GM12878 (cell line): ENCODE data around the gene PLA2G6. TPM values are rescaled to one million over a fixed set of nuclear protein-coding genes. Genes with fewer than 3 reads are reported as not detected.

ENCODE experiments used
- ATAC-seq: fragments of 200-7000 bp; cut with Tn5 transposase; 3 replicates; pipeline ENCODE4 v1.9.1; 2020; ENCODE audit warnings: mild to moderate bottlenecking, moderate library complexity
- BruUV-seq: library from RNA; stranded (reverse); fragments of 400-500 nt; replicated peaks from 2 replicates; lab custom pipeline; 2021; lab: Mats Ljungman, UMichigan
- CTCF ChIA-PET: fragments of 300-600 bp; sonication (Branson Sonifier 250); formaldehyde crosslinking; extraction: SDS; loops from one replicate; lab custom pipeline; 2021; ENCODE audit warnings: inconsistent platforms; lab: Yijun Ruan, JAX
- POLR2A ChIA-PET: fragments of 350-600 bp; formaldehyde crosslinking; extraction: SDS; loops from one replicate; lab custom pipeline; 2021; ENCODE audit warnings: inconsistent platforms; lab: Charles Lee
- RAD21 ChIA-PET: fragments of 300-600 bp; sonication (Branson Sonifier 250); formaldehyde crosslinking; loops from one replicate; lab custom pipeline; 2023; ENCODE audit warnings: antibody characterized with exemption; ENCODE audit not compliant: unreplicated experiment; lab: Charles Lee
- SMC1A ChIA-PET: fragments of 300-600 bp; sonication (Branson Sonifier 250); formaldehyde crosslinking; loops from one replicate; lab custom pipeline; 2023; ENCODE audit not compliant: unreplicated experiment, uncharacterized antibody; lab: Charles Lee
- DNase-seq: peaks from one replicate; pipeline ENCODE4 v3.0.0-alpha.2; 2011; ENCODE audit warnings: low read depth, low spot score
- FAIRE-seq: peaks from 3 replicates; lab custom pipeline; 2011; peaks lifted over from hg19 to GRCh38; lab: Jason Lieb, UNC
- H2AFZ ChIP-seq: 2 replicates; pipeline ENCODE4 v1.6.0; 2011; ENCODE audit warnings: low read depth, low read length, control low read depth; ENCODE audit not compliant: control insufficient read depth
- H3K27ac ChIP-seq: 2 replicates; pipeline ENCODE4 v1.5.1; 2011; ENCODE audit warnings: control low read depth; ENCODE audit not compliant: control insufficient read depth, insufficient read depth
- H3K27me3 ChIP-seq, 2 experiments: replicated peaks in 1 of 2; 2 replicates each; pipeline versions ENCODE4 v1.6.0 to v1.6.1; 2011; ENCODE audit warnings: low read length in 1 of 2; ENCODE audit not compliant: control insufficient read depth in 2 of 2, insufficient read depth in 2 of 2
- H3K36me3 ChIP-seq, 2 experiments: 2 replicates each; pipeline ENCODE4 v1.5.1; 2011; ENCODE audit warnings: low read length in 1 of 2; ENCODE audit not compliant: control insufficient read depth in 2 of 2, insufficient read depth in 2 of 2
- H3K4me1 ChIP-seq: 2 replicates; pipeline ENCODE4 v1.6.1; 2011; ENCODE audit warnings: mild to moderate bottlenecking, low read length, moderate library complexity, mixed read lengths; ENCODE audit not compliant: control insufficient read depth, insufficient read depth
- H3K4me2 ChIP-seq: 2 replicates; pipeline ENCODE4 v1.6.0; 2011; ENCODE audit warnings: control low read depth; ENCODE audit not compliant: control insufficient read depth, insufficient read depth
- H3K4me3 ChIP-seq: fragments of 200-600 bp; sonication (generic); 2 replicates; pipeline ENCODE4 v1.5.1; 2016
- H3K79me2 ChIP-seq: 2 replicates; pipeline ENCODE4 v1.6.0; 2011; ENCODE audit warnings: low read length; ENCODE audit not compliant: control insufficient read depth, insufficient read depth
- H3K9ac ChIP-seq: 2 replicates; pipeline ENCODE4 v1.8.0; 2011; ENCODE audit warnings: low read length, control low read depth, mixed read lengths; ENCODE audit not compliant: control insufficient read depth, insufficient read depth
- H3K9me3 ChIP-seq: replicated peaks from 3 replicates; pipeline ENCODE4 v1.5.1; 2011; ENCODE audit warnings: mild to moderate bottlenecking, low read length; ENCODE audit not compliant: control insufficient read depth, insufficient read depth
- H4K20me1 ChIP-seq: 2 replicates; pipeline ENCODE4 v1.6.0; 2011; ENCODE audit not compliant: control insufficient read depth, insufficient read depth
- CEBPB ChIP-seq, 2 experiments: fragments of 150-350 bp in 1 of 2; IDR thresholded peaks; 2 replicates each; pipeline ENCODE4 v1.6.1; 2012 to 2014; ENCODE audit warnings: low read depth in 2 of 2, low read length in 2 of 2, borderline replicate concordance in 1 of 2, inconsistent platforms in 1 of 2
- EGR1 ChIP-seq, 2 experiments: IDR thresholded peaks; 1 replicate in 1 of 2; 2 replicates in 1 of 2; pipeline ENCODE4 v1.6.1; 2011 to 2012; ENCODE audit warnings: low read depth in 2 of 2, low read length in 2 of 2, borderline replicate concordance in 1 of 2, mild to moderate bottlenecking in 1 of 2, moderate library complexity in 1 of 2
- MYB ChIP-seq: fragments of 150-350 bp; IDR thresholded peaks from 2 replicates; pipeline ENCODE4 v1.6.1; 2014; ENCODE audit warnings: mild to moderate bottlenecking, low read depth, low read length, borderline replicate concordance
- NFYB ChIP-seq: IDR thresholded peaks from 2 replicates; pipeline ENCODE4 v1.6.1; 2011; ENCODE audit warnings: low read depth, mild to moderate bottlenecking, low read length, improper control_type of control experiment, moderate library complexity; ENCODE audit not compliant: insufficient read depth
- NRF1 ChIP-seq: conservative IDR thresholded peaks from 2 replicates; pipeline ENCODE4 v1.6.1; 2011; ENCODE audit warnings: mild to moderate bottlenecking, low read depth, low read length, improper control_type of control experiment
- RAD21 ChIP-seq: IDR thresholded peaks from 2 replicates; pipeline ENCODE4 v1.6.1; 2011; ENCODE audit warnings: mild to moderate bottlenecking, low read depth, low read length, moderate library complexity; ENCODE audit not compliant: insufficient read depth
- SMC3 ChIP-seq: IDR thresholded peaks from 2 replicates; pipeline ENCODE4 v1.6.1; 2011; ENCODE audit warnings: low read length, improper control_type of control experiment, borderline replicate concordance
- ZBTB4 ChIP-seq: fragments of 450-650 bp; formaldehyde crosslinking; IDR thresholded peaks from 2 replicates; pipeline ENCODE4 v1.4.0; 2022; ENCODE audit warnings: mild to moderate bottlenecking, moderate library complexity
- ZNF24 ChIP-seq: fragments of 450-650 bp; IDR thresholded peaks from 2 replicates; pipeline ENCODE4 v1.6.1; 2017; ENCODE audit warnings: antibody characterized with exemption, mild to moderate bottlenecking
- ZZZ3 ChIP-seq: IDR thresholded peaks from 2 replicates; pipeline ENCODE4 v1.6.1; 2011; ENCODE audit warnings: low read depth; ENCODE audit not compliant: control insufficient read depth, insufficient read length
- WGBS: methylation state at CpG from one replicate; pipeline ENCODE4 v1.1.6; 2016; ENCODE audit warnings: low lambda C conversion rate; ENCODE audit not compliant: insufficient replicate concordance, insufficient coverage; ENCODE audit errors: missing lambda C conversion rate; 5-methylcytosine and 5-hydroxymethylcytosine counted together
- in situ Hi-C: fragments of 300-500 bp; cut with MboI; formaldehyde crosslinking; loops from 9 replicates; pipeline ENCODE4 v1.14.3; 2018; ENCODE audit warnings: mixed read lengths
- intact Hi-C: fragments of 100-400 bp; cut with micrococcal nuclease; formaldehyde crosslinking; loops from one replicate; pipeline ENCODE4 v1.14.2; 2022; ENCODE audit not compliant: unreplicated experiment
- polyA plus RNA-seq, 11 experiments: library from polyadenylated mRNA; depleted of rRNA in 4 of 11; unstranded in 6 of 11; stranded (reverse) in 5 of 11; fragments of >200 nt; fragmentation: Nextera tagmentation in 4 of 11; fragmentation: Illumina TruSeq in 1 of 11; extraction: Ambion mirVana in 4 of 11; extraction: Trizol in 1 of 11; gene quantifications; 1 replicate in 1 of 11; 2 replicates in 10 of 11; pipeline versions ENCODE4 v1.2.1 to v1.2.3, GENCODE V29; 2011 to 2016; ENCODE audit warnings: inconsistent platforms in 2 of 11, missing spikeins in 2 of 11, low read depth in 1 of 11
- total RNA-seq, 4 experiments: library from RNA; depleted of rRNA in 3 of 4; stranded (reverse); fragments of >200 nt in 3 of 4; fragmentation: Illumina TruSeq in 1 of 4; extraction: Trizol in 1 of 4; gene quantifications; 2 replicates each; pipeline versions ENCODE4 v1.2.1 to v1.2.3, GENCODE V29; 2013 to 2021

PLA2G6 gene
- total and polyA plus RNA-seq, 10 of the 15 experiments (the other 5 are each of a cell fraction or from before 2014, with no cell fraction given): 0.15 to 42.2 (median 15.8) TPM

- TF ChIP-seq ZZZ3 (no peak), SMC3 (no peak), NRF1 (no peak)
Measured at GRCh38 chr22:38077096-38077495, 104.5 kb downstream of the PLA2G6 start (continued).

- Histone ChIP-seq H3K4me2 (no peak overlapping the region), H3K9ac (no peak overlapping the region), H3K27ac (no peak overlapping the region), H3K36me3 (no peaks in the 10 kb centered on the region), H4K20me1 (no peaks in the 10 kb centered on the region), H3K79me2 (no peaks in the 10 kb centered on the region), H3K9me3 (no peaks in the 10 kb centered on the region), H3K27me3 (no peaks in the 10 kb centered on the region; a peak in 2 of 4 replicates), H3K4me3 (no peak overlapping the region), H2AFZ (no peak overlapping the region), H3K4me1 (no peaks in the 10 kb centered on the region)
- no peak for ATAC-seq
- BruUV-seq: no TSS peak
- ChIA-PET CTCF (no interaction called here), RAD21 (no interaction called here), SMC1A (no interaction called here), POLR2A (no interaction called here)
- 65% methylated on average over 3 of the region's 13 CpGs for WGBS
- TF ChIP-seq MYB: no peak
- TF ChIP-seq NRF1: no peak
- no peak for TF ChIP-seq CEBPB (IDR thresholded peaks at IDR 0.05; ENCODE audit: borderline replicate concordance in 1 of 2, low read depth in 2 of 2, low read length in 2 of 2)
- no peak for TF ChIP-seq NFYB
- TF ChIP-seq ZBTB4: no peak
- no peak for TF ChIP-seq EGR1 (IDR thresholded peaks at IDR 0.05; ENCODE audit: borderline replicate concordance in 1 of 2, low read depth in 2 of 2, low read length in 2 of 2)
- TF ChIP-seq RAD21: no peak
- TF ChIP-seq ZNF24: no peak
- FAIRE-seq: no peak
- no peak for DNase-seq
- intact Hi-C loops (no loop called here), in situ Hi-C loops (no loop called here)
Measured at GRCh38 chr22:38075961-38076360, 105.7 kb downstream of the PLA2G6 start.
